GM23248 (cell line): Measurements from ENCODE around the gene GDPD5. TPM values are rescaled to one million over a fixed set of nuclear protein-coding genes. Genes with fewer than 3 reads are reported as not detected.

ENCODE experiments used
- DNase-seq: peaks from one replicate; pipeline ENCODE4 v3.0.0-alpha.2; 2015
- H2AFZ ChIP-seq: fragments of 200-600 bp; sonication (generic); 2 replicates; pipeline ENCODE4 v1.6.1; 2016; ENCODE audit warnings: antibody characterized with exemption
- H3F3A ChIP-seq: fragments of 200-600 bp; sonication (generic); 2 replicates; pipeline ENCODE4 v1.6.1; 2016; ENCODE audit warnings: mild to moderate bottlenecking, antibody characterized with exemption, mixed run types; ENCODE audit not compliant: insufficient read depth
- H3K27ac ChIP-seq: fragments of 200-600 bp; sonication (generic); 2 replicates; pipeline ENCODE4 v1.5.1; 2016; ENCODE audit warnings: mild to moderate bottlenecking
- H3K27me3 ChIP-seq: fragments of 200-600 bp; sonication (generic); replicated peaks from 2 replicates; pipeline ENCODE4 v1.6.1; 2016; ENCODE audit warnings: mild to moderate bottlenecking; ENCODE audit not compliant: insufficient read depth
- H3K36me3 ChIP-seq: fragments of 200-600 bp; sonication (generic); 2 replicates; pipeline ENCODE4 v1.6.1; 2016; ENCODE audit warnings: low read depth, mild to moderate bottlenecking
- H3K4me1 ChIP-seq: fragments of 200-600 bp; sonication (generic); 2 replicates; pipeline ENCODE4 v1.6.1; 2016; ENCODE audit warnings: mild to moderate bottlenecking; ENCODE audit not compliant: insufficient read depth
- H3K4me2 ChIP-seq: fragments of 200-600 bp; sonication (generic); one replicate; pipeline ENCODE4 v1.6.1; 2016; ENCODE audit warnings: mild to moderate bottlenecking; ENCODE audit not compliant: unreplicated experiment
- H3K4me3 ChIP-seq: fragments of 200-600 bp; sonication (generic); 2 replicates; pipeline ENCODE4 v1.5.1; 2016; ENCODE audit warnings: mild to moderate bottlenecking
- H3K79me2 ChIP-seq: fragments of 200-600 bp; sonication (generic); 2 replicates; pipeline ENCODE4 v1.6.1; 2016; ENCODE audit warnings: mild to moderate bottlenecking; ENCODE audit not compliant: insufficient read depth
- H3K9ac ChIP-seq: fragments of 200-600 bp; sonication (generic); 2 replicates; pipeline ENCODE4 v1.6.1; 2016; ENCODE audit warnings: mild to moderate bottlenecking
- H3K9me2 ChIP-seq: fragments of 200-600 bp; sonication (generic); 2 replicates; pipeline ENCODE4 v1.6.1; 2016; ENCODE audit warnings: mixed run types, mild to moderate bottlenecking, moderate library complexity; ENCODE audit not compliant: insufficient read depth
- H3K9me3 ChIP-seq: fragments of 200-600 bp; sonication (generic); one replicate; pipeline ENCODE4 v1.6.1; 2017; ENCODE audit warnings: low read depth
- H4K20me1 ChIP-seq: fragments of 200-600 bp; sonication (generic); 2 replicates; pipeline ENCODE4 v1.6.0; 2016; ENCODE audit not compliant: insufficient read depth
- EZH2 ChIP-seq: fragments of 200-600 bp; sonication (generic); IDR thresholded peaks from 2 replicates; pipeline ENCODE4 v1.6.1; 2018; ENCODE audit warnings: antibody characterized with exemption, mild to moderate bottlenecking; ENCODE audit not compliant: insufficient read depth, poor library complexity, severe bottlenecking
- EZH2phosphoT487 ChIP-seq: fragments of 200-600 bp; sonication (generic); IDR thresholded peaks from 2 replicates; pipeline ENCODE4 v1.6.1; 2018; ENCODE audit warnings: antibody characterized with exemption, moderate library complexity, mild to moderate bottlenecking, low read depth; ENCODE audit not compliant: insufficient read depth
- WGBS, 2 experiments: methylation state at CpG; one replicate each; pipeline ENCODE4 v1.1.6; 2015 to 2017; ENCODE audit warnings: low lambda C conversion rate in 2 of 2, low coverage in 1 of 2; ENCODE audit errors: missing lambda C conversion rate in 2 of 2; 5-methylcytosine and 5-hydroxymethylcytosine counted together
- in situ Hi-C: fragments of 300-500 bp; cut with MboI; formaldehyde crosslinking; loops from 2 replicates; pipeline ENCODE4 v1.15.0; 2020
- polyA plus RNA-seq: library from polyadenylated mRNA; unstranded; fragments of >200 nt; fragmentation: Nextera tagmentation; extraction: Ambion mirVana; gene quantifications from 2 replicates; pipeline ENCODE4 v1.2.1, GENCODE V29; 2016
- total RNA-seq: library from RNA; depleted of rRNA; stranded (reverse); fragments of >200 nt; shearing (Covaris generic); gene quantifications from 2 replicates; pipeline ENCODE4 v1.2.3, GENCODE V29; 2014

GDPD5 gene
- total and polyA plus RNA-seq, 2 experiments from 2014 or later: 3.4 to 10.7 TPM

DNA sequence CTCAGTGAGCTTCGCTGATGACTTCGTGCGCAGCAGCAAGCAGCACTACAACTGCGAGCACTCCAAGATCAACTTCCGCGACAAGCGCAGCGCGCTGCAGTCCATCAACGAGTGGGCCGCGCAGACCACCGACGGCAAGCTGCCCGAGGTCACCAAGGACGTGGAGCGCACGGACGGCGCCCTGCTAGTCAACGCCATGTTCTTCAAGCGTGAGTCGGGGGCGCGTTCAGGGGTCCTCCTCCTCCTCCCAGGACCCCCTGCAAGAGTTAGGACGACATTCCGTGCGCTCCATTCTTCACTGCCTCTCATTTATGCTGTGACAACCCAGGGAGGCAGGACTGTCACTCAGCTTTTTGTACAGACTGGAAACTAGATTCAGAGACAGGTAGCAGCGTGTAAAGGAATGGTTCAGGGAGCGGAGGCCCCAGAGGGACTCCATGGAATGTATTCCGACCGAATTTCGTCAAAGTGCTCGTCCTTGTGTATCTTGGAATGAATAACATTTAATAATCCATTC, 41.1 kb upstream of the GDPD5 start:
- Histone ChIP-seq H3K79me2 (peaks cover 99% of the 10 kb centered on the region), H3K4me3 (no peak overlapping the region), H3K9me3 (no peaks in the 10 kb centered on the region), H3K4me2 (peak overlapping the region; percentile 12), H3K27me3 (no peaks in the 10 kb centered on the region), H3F3A (peaks cover 81% of the 10 kb centered on the region), H3K36me3 (peaks cover 47% of the 10 kb centered on the region), H4K20me1 (peaks cover 27% of the 10 kb centered on the region), H3K27ac (peak overlapping the region; percentile 58; the same call in 1 of the 2 replicates), H3K9ac (no peak overlapping the region), H3K9me2 (no peaks in the 10 kb centered on the region), H2AFZ (no peak overlapping the region), H3K4me1 (peaks cover 40% of the 10 kb centered on the region)
- TF ChIP-seq EZH2 (no peak), EZH2phosphoT487 (no peak)
- DNase-seq: no peak
- 81 to 84% methylated on average over 34 of the region's 34 CpGs for whole genome bisulfite sequencing, 2 experiments
- in situ Hi-C loops: no loop called here

DNA sequence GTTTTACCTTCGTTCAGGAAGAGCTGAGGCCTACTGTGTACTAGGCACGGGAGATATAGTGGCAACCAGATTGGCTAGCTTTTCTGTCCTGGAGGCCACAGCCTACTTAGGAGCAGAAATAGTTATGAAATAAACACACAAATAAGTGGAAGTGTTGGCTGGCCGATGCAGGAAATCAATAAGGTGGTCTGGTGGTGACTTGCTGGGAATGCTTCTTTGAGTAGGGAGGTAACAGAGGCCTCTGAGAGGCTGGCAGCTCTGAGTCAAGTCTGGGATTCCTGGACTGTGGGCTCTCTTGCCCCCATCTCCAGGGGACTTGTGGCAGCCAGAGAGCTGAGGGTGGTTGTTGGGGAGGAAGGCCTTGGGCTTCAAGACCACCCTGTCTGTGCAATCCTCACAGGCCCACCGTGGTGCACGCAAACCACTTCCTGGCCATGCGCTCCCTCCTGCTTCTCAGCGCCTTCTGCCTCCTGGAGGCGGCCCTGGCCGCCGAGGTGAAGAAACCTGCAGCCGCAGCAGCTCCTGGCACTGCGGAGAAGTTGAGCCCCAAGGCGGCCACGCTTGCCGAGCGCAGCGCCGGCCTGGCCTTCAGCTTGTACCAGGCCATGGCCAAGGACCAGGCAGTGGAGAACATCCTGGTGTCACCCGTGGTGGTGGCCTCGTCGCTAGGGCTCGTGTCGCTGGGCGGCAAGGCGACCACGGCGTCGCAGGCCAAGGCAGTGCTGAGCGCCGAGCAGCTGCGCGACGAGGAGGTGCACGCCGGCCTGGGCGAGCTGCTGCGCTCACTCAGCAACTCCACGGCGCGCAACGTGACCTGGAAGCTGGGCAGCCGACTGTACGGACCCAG, 40.4 kb upstream of the GDPD5 start:
- Histone ChIP-seq H3K9me2 (no peaks in the 10 kb centered on the region), H3F3A (peaks cover 80% of the 10 kb centered on the region), H3K4me2 (peak overlapping the region; percentile 94), H3K79me2 (peaks cover 92% of the 10 kb centered on the region), H2AFZ (no peak overlapping the region), H3K9me3 (no peaks in the 10 kb centered on the region), H3K4me1 (peaks cover 46% of the 10 kb centered on the region), H3K27ac (peak overlapping the region; percentile 98), H3K27me3 (no peaks in the 10 kb centered on the region), H3K9ac (peak overlapping the region; percentile 99), H4K20me1 (peaks cover 22% of the 10 kb centered on the region), H3K4me3 (peak overlapping the region; percentile 87), H3K36me3 (peaks cover 40% of the 10 kb centered on the region)
- in situ Hi-C loops: no loop called here
- DNase-seq: peak; percentile 58
- WGBS, 2 experiments: 53 to 70% methylated on average over 36 to 41 of the region's 43 CpGs
- TF ChIP-seq EZH2phosphoT487: no peak
- no peak for TF ChIP-seq EZH2

DNA sequence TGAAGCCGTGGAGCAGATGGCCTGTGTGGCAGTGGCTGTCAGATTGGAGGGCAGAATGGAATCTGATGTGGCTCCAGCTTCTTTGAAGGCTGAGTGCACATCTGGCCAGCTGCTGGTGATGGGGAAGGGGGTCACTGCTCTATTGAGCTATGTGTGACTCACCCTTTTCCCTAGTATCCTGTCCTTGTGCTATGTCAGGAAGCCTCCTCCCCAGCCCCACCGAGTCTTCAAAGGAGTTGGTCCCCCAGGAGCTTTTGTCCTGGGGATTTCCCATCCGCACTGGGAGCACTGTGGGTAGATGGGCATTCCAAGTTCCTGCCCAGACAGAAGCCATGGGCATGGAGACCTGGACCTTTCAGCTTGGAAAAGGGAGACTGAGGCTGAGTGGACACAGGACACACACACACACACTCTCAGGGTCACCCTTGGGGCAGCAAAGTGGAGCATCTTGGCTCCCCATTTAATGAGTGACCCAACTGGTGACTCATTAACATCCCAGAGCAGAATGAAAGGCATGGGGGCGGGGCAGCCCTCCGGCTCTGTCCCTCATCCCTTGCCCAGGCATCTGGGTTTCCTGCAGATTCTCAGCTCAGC, 39.6 kb upstream of the GDPD5 start:
- no peaks in the 10 kb centered on the region for H3K9me3 ChIP-seq
- H3K4me3 ChIP-seq: peak overlapping the region; percentile 87
- peak overlapping the region; percentile 98 for H3K27ac ChIP-seq
- WGBS, 2 experiments: 0 to 2% methylated on average over 5 of the region's 5 CpGs
- H3K4me1 ChIP-seq: peaks cover 54% of the 10 kb centered on the region
- H3K36me3 ChIP-seq: peaks cover 32% of the 10 kb centered on the region
- H3K79me2 ChIP-seq: peaks cover 84% of the 10 kb centered on the region
- peaks cover 80% of the 10 kb centered on the region for H3F3A ChIP-seq
- peak; percentile 95 for DNase-seq
- in situ Hi-C loops: no loop called here
- H4K20me1 ChIP-seq: peaks cover 14% of the 10 kb centered on the region
- no peak for TF ChIP-seq EZH2phosphoT487
- no peak for TF ChIP-seq EZH2
- H3K27me3 ChIP-seq: no peaks in the 10 kb centered on the region
- H3K4me2 ChIP-seq: peak overlapping the region; percentile 94
- H2AFZ ChIP-seq: no peak overlapping the region
- peak overlapping the region; percentile 99 for H3K9ac ChIP-seq
- no peaks in the 10 kb centered on the region for H3K9me2 ChIP-seq

DNA sequence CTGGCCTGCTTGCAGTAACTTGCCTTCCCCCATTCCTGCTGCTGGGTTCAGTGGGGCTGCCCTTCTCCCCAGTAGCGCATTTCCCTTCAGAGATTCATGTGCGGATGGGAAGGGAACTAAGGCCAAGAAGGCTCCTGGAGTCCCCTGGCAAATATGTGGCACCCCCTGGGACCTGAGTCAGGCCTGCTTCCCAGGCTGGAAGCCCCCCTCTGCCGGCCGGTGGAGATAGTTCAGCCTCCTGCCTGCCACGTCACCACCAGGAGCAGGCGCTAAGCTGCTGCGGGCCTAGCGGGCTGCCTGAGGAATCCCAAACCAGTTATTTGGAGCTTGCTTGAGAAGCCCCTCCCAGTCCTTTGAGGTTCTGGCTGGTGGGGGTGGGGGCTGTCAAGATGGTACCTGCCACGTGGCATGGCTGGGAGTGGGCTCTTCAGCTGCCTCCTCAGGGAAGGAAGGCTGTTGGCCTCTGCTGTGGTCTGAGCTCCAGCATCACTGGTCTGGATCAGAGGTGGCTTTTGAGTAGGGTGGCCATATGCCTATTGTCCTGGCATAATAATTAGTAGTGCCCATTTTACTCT, 38.3 kb upstream of the GDPD5 start:
- Histone ChIP-seq H3K9ac (peak overlapping the region; percentile 99), H2AFZ (no peak overlapping the region), H3K4me2 (peak overlapping the region; percentile 94), H3F3A (peaks cover 74% of the 10 kb centered on the region), H4K20me1 (peaks cover 5% of the 10 kb centered on the region), H3K36me3 (peaks cover 21% of the 10 kb centered on the region), H3K79me2 (peaks cover 71% of the 10 kb centered on the region), H3K4me1 (peaks cover 65% of the 10 kb centered on the region), H3K9me2 (no peaks in the 10 kb centered on the region), H3K4me3 (peak overlapping the region; percentile 87), H3K27ac (peak overlapping the region; percentile 98), H3K27me3 (no peaks in the 10 kb centered on the region), H3K9me3 (no peaks in the 10 kb centered on the region)
- in situ Hi-C loops: no loop called here
- peak; percentile 97 for DNase-seq
- no peak for TF ChIP-seq EZH2
- 1% methylated on average over 9 of the region's 9 CpGs for WGBS, 2 experiments
